ENCODE results near the gene ZC3H12D.
"Not testable (repeated sequence)": the region's sequence is repeated elsewhere in the genome, so short reads cannot be mapped to it uniquely, and the experiment has no call there.

The ZC3H12D gene

GRCh38 chr6:149484733-149485700, at the start of gene ZC3H12D:
ZC3H12D (minus strand) TSS chr6:149485014; CDS start chr6:149474543, 10,471 bp downstream.
- DNase-seq = no peak

- DNase-seq = no peak
Observed at GRCh38 chr6:149529650-149530049, 44.8 kb upstream of the ZC3H12D start.

GRCh38 chr6:149515494-149515893, 30.7 kb upstream of the ZC3H12D start:
- no peak for DNase-seq

- no peak for DNase-seq
Observed at GRCh38 chr6:149513915-149514314, 29.1 kb upstream of the ZC3H12D start.

GRCh38 chr6:149510793-149511512, 26.1 kb upstream of the ZC3H12D start:
- no peak for DNase-seq

- no peak for DNase-seq
Observed at GRCh38 chr6:149508485-149508884, 23.7 kb upstream of the ZC3H12D start.

- DNase-seq = no peak
Observed at GRCh38 chr6:149503872-149504271, 19.1 kb upstream of the ZC3H12D start.

GRCh38 chr6:149503276-149503675, 18.5 kb upstream of the ZC3H12D start:
- DNase-seq = no peak

GRCh38 chr6:149501768-149502167, 17.0 kb upstream of the ZC3H12D start:
- DNase-seq = no peak

GRCh38 chr6:149501201-149501600, 16.4 kb upstream of the ZC3H12D start:
- no peak for DNase-seq

GRCh38 chr6:149500096-149500495, 15.3 kb upstream of the ZC3H12D start:
- no peak for DNase-seq

- DNase-seq = no peak
Observed at GRCh38 chr6:149499066-149499465, 14.3 kb upstream of the ZC3H12D start.

- DNase-seq = no peak
Observed at GRCh38 chr6:149497365-149497764, 12.6 kb upstream of the ZC3H12D start.

GRCh38 chr6:149496597-149496996, 11.8 kb upstream of the ZC3H12D start:
- not testable (repeated sequence) for DNase-seq

GRCh38 chr6:149495349-149496016, 10.7 kb upstream of the ZC3H12D start:
- not testable (repeated sequence) for DNase-seq

GRCh38 chr6:149494810-149495209, 10.0 kb upstream of the ZC3H12D start:
- DNase-seq = not testable (repeated sequence)

GRCh38 chr6:149493761-149494320, 9.0 kb upstream of the ZC3H12D start:
- no peak for DNase-seq

- no peak for DNase-seq
Observed at GRCh38 chr6:149492798-149493343, 8.1 kb upstream of the ZC3H12D start.

GRCh38 chr6:149489967-149490366, 5.2 kb upstream of the ZC3H12D start:
- no peak for DNase-seq

- no peak for DNase-seq
Observed at GRCh38 chr6:149488815-149489214, 4.0 kb upstream of the ZC3H12D start.

- DNase-seq = no peak
Observed at GRCh38 chr6:149487316-149487715, 2.5 kb upstream of the ZC3H12D start.

- DNase-seq = no peak
Observed at GRCh38 chr6:149483849-149484655, 762 bp downstream of the ZC3H12D start.

Data from KG1 (cell line).